H1 (cell line): ENCODE data around the gene EGR1. TPM values are rescaled to one million over a fixed set of nuclear protein-coding genes. Genes with fewer than 3 reads are reported as not detected.

Experiments
- CTCF ChIA-PET: fragments of 300-600 bp; sonication (Branson Sonifier 250); formaldehyde crosslinking; loops from one replicate; lab custom pipeline; 2021; ENCODE audit not compliant: partially characterized antibody; lab: Charles Lee
- POLR2A ChIA-PET: fragments of 300-600 bp; sonication (Branson Sonifier 250); formaldehyde crosslinking; loops from one replicate; lab custom pipeline; 2021; ENCODE audit warnings: inconsistent platforms; ENCODE audit not compliant: partially characterized antibody; lab: Charles Lee
- DNase-seq, 2 experiments: peaks; one replicate each; pipeline versions ENCODE4 v3.0.0 to v3.0.0-alpha.2; 2010 to 2022; ENCODE audit warnings: low spot score in 2 of 2, low read depth in 1 of 2, mixed read lengths in 1 of 2
- FAIRE-seq: peaks from 2 replicates; lab custom pipeline; 2011; peaks lifted over from hg19 to GRCh38; lab: Jason Lieb, UNC
- H2AFZ ChIP-seq: 2 replicates; pipeline ENCODE4 v1.8.1; 2012; ENCODE audit warnings: low read length, inconsistent platforms
- H2AK5ac ChIP-seq: 2 replicates; pipeline ENCODE4 v1.6.1; 2013; ENCODE audit warnings: low read depth, low read length
- H2BK120ac ChIP-seq: replicated peaks from 2 replicates; pipeline ENCODE3; 2013; ENCODE audit warnings: low read depth, low read length, inconsistent platforms
- H2BK12ac ChIP-seq: 2 replicates; pipeline ENCODE4 v1.6.1; 2013; ENCODE audit warnings: low read depth, low read length
- H2BK15ac ChIP-seq: 2 replicates; pipeline ENCODE4 v1.6.1; 2013; ENCODE audit warnings: low read length
- H2BK20ac ChIP-seq: 2 replicates; pipeline ENCODE4 v1.6.1; 2013; ENCODE audit warnings: low read length
- H2BK5ac ChIP-seq: 2 replicates; pipeline ENCODE4 v1.6.1; 2013; ENCODE audit warnings: low read depth, low read length
- H3K14ac ChIP-seq: 2 replicates; pipeline ENCODE4 v1.6.1; 2013; ENCODE audit warnings: inconsistent platforms; ENCODE audit not compliant: insufficient read length
- H3K18ac ChIP-seq: 2 replicates; pipeline ENCODE4 v1.6.1; 2013; ENCODE audit warnings: low read length; ENCODE audit errors: extremely low read depth
- H3K23ac ChIP-seq: 2 replicates; pipeline ENCODE4 v1.6.1; 2013; ENCODE audit warnings: inconsistent platforms; ENCODE audit not compliant: insufficient read length
- H3K23me2 ChIP-seq: 2 replicates; pipeline ENCODE4 v1.6.1; 2013; ENCODE audit warnings: low read depth, low read length
- H3K27ac ChIP-seq: 2 replicates; pipeline ENCODE4 v1.6.1; 2011; ENCODE audit warnings: low read depth, low read length, inconsistent platforms
- H3K27me3 ChIP-seq, 4 experiments: replicated peaks in 1 of 4; 1 replicate in 1 of 4; 2 replicates in 3 of 4; pipeline versions ENCODE4 v1.6.1 to v1.8.1; 2011 to 2013; ENCODE audit warnings: low read length in 3 of 4, mild to moderate bottlenecking in 3 of 4, inconsistent platforms in 2 of 4, mixed read lengths in 2 of 4, moderate library complexity in 1 of 4; ENCODE audit not compliant: control insufficient read depth in 3 of 4, insufficient read depth in 3 of 4; ENCODE audit errors: extremely low read depth in 1 of 4
- H3K36me3 ChIP-seq, 4 experiments: 2 replicates each; pipeline versions ENCODE4 v1.6.1 to v1.8.1; 2011 to 2013; ENCODE audit warnings: mild to moderate bottlenecking in 4 of 4, low read length in 3 of 4, moderate library complexity in 2 of 4, control low read depth in 1 of 4, inconsistent platforms in 1 of 4; ENCODE audit not compliant: insufficient read depth in 4 of 4, control insufficient read depth in 2 of 4
- H3K4ac ChIP-seq: replicated peaks from 2 replicates; pipeline ENCODE3; 2013; ENCODE audit warnings: low read length, low read depth, mixed read lengths, inconsistent platforms; ENCODE audit not compliant: insufficient read length
- H3K4me1 ChIP-seq, 4 experiments: replicated peaks in 1 of 4; 1 replicate in 1 of 4; 2 replicates in 3 of 4; pipeline versions ENCODE4 v1.6.1 to v1.8.1; 2011 to 2013; ENCODE audit warnings: low read length in 3 of 4, inconsistent platforms in 2 of 4, mixed read lengths in 1 of 4; ENCODE audit not compliant: insufficient read depth in 4 of 4, control insufficient read depth in 3 of 4
- H3K4me2 ChIP-seq, 2 experiments: 2 replicates each; pipeline versions ENCODE4 v1.6.1 to v1.8.1; 2011 to 2013; ENCODE audit warnings: low read depth in 2 of 2, low read length in 2 of 2, control low read depth in 1 of 2, inconsistent platforms in 1 of 2, mild to moderate bottlenecking in 1 of 2; ENCODE audit not compliant: insufficient read depth in 1 of 2
- H3K4me3 ChIP-seq, 4 experiments: fragments of 200-600, 300-600 bp in 1 of 4; sonication (generic), shearing (Covaris generic), sonication (Bioruptor Twin) in 1 of 4; 2 replicates each; pipeline versions ENCODE4 v1.5.1 to v1.8.1; 2011 to 2016; ENCODE audit warnings: low read length in 4 of 4, low read depth in 3 of 4, control low read depth in 2 of 4, inconsistent platforms in 2 of 4, mild to moderate bottlenecking in 2 of 4, mixed read lengths in 1 of 4, moderate library complexity in 1 of 4; ENCODE audit not compliant: insufficient read depth in 2 of 4; ENCODE audit errors: extremely low read depth in 1 of 4
- H3K56ac ChIP-seq: replicated peaks from 2 replicates; pipeline ENCODE3; 2013; ENCODE audit warnings: low read depth, mild to moderate bottlenecking, mixed read lengths, low read length, inconsistent platforms; ENCODE audit not compliant: insufficient read length
- H3K79me1 ChIP-seq: 2 replicates; pipeline ENCODE4 v1.6.1; 2013; ENCODE audit warnings: low read depth, low read length, control low read depth
- H3K79me2 ChIP-seq, 2 experiments: 2 replicates each; pipeline versions ENCODE4 v1.6.1 to v1.8.1; 2012 to 2013; ENCODE audit warnings: low read length in 2 of 2, mild to moderate bottlenecking in 2 of 2, inconsistent platforms in 1 of 2; ENCODE audit not compliant: insufficient read depth in 2 of 2, control insufficient read depth in 1 of 2
- H3K9ac ChIP-seq, 4 experiments: replicated peaks in 1 of 4; 1 replicate in 1 of 4; 2 replicates in 3 of 4; pipeline versions ENCODE4 v1.6.1 to v1.8.1; 2011 to 2013; ENCODE audit warnings: low read depth in 3 of 4, low read length in 3 of 4, control low read depth in 2 of 4, mild to moderate bottlenecking in 2 of 4, moderate library complexity in 2 of 4, inconsistent platforms in 1 of 4; ENCODE audit errors: extremely low read depth in 1 of 4
- H3K9me3 ChIP-seq, 2 experiments: 2 replicates each; pipeline versions ENCODE4 v1.6.1 to v1.8.1; 2012 to 2013; ENCODE audit warnings: mild to moderate bottlenecking in 2 of 2, moderate library complexity in 2 of 2, control low read depth in 1 of 2, inconsistent platforms in 1 of 2, low read depth in 1 of 2, low read length in 1 of 2, mixed read lengths in 1 of 2; ENCODE audit not compliant: insufficient read depth in 2 of 2
- H4K20me1 ChIP-seq, 2 experiments: replicated peaks in 1 of 2; 2 replicates each; pipeline versions ENCODE3 to v1.8.1; 2011 to 2013; ENCODE audit warnings: inconsistent platforms in 2 of 2, low read length in 2 of 2, mild to moderate bottlenecking in 1 of 2; ENCODE audit not compliant: insufficient read depth in 2 of 2, control insufficient read depth in 1 of 2
- H4K5ac ChIP-seq: 2 replicates; pipeline ENCODE4 v1.6.1; 2013; ENCODE audit warnings: low read length, low read depth, mixed read lengths, inconsistent platforms; ENCODE audit not compliant: insufficient read length
- H4K8ac ChIP-seq: 2 replicates; pipeline ENCODE4 v1.8.0; 2013; ENCODE audit warnings: mild to moderate bottlenecking, moderate library complexity, low read length, inconsistent platforms; ENCODE audit not compliant: insufficient read depth; ENCODE audit errors: extremely low read depth
- H4K91ac ChIP-seq: replicated peaks from 2 replicates; pipeline ENCODE3; 2013; ENCODE audit warnings: low read length, mixed read lengths, inconsistent platforms; ENCODE audit not compliant: insufficient read length
- CBX5 ChIP-seq: fragments of 300-800, 300-1000 bp; sonication (generic); IDR thresholded peaks from 2 replicates; pipeline ENCODE4 v1.7.1; 2016; ENCODE audit warnings: antibody characterized with exemption, low read length, low read depth
- EGR1 ChIP-seq: IDR thresholded peaks from 2 replicates; pipeline ENCODE4 v1.6.1; 2011; ENCODE audit warnings: low read depth, low read length, borderline replicate concordance
- JUN ChIP-seq: IDR thresholded peaks from 2 replicates; pipeline ENCODE4 v1.6.1; 2011; ENCODE audit warnings: low read depth, mild to moderate bottlenecking, improper control_type of control experiment, low read length
- KDM5A ChIP-seq: fragments of 200-600 bp; IDR thresholded peaks from 2 replicates; pipeline ENCODE4 v1.7.1; 2012; ENCODE audit warnings: mild to moderate bottlenecking, low read length, inconsistent platforms, mixed read lengths
- RAD21 ChIP-seq, 2 experiments: IDR thresholded peaks in 1 of 2; conservative IDR thresholded peaks in 1 of 2; 2 replicates each; pipeline ENCODE4 v1.6.1; 2011; ENCODE audit warnings: low read depth in 2 of 2, low read length in 2 of 2, improper control_type of control experiment in 1 of 2, inconsistent platforms in 1 of 2, mild to moderate bottlenecking in 1 of 2, moderate library complexity in 1 of 2
- SP2 ChIP-seq: IDR thresholded peaks from 2 replicates; pipeline ENCODE4 v1.6.1; 2012; ENCODE audit warnings: mild to moderate bottlenecking, low read length, inconsistent platforms
- TAF1 ChIP-seq: IDR thresholded peaks from 2 replicates; pipeline ENCODE4 v1.6.1; 2011; ENCODE audit warnings: mild to moderate bottlenecking, low read depth, low read length
- WGBS, 2 experiments: shearing (Covaris generic) in 1 of 2; methylation state at CpG; one replicate each; pipeline versions ENCODE4 v1.1.6 to v1.1.7; 2013 to 2015; ENCODE audit warnings: low lambda C conversion rate in 2 of 2, mixed read lengths in 2 of 2, inconsistent platforms in 1 of 2, low coverage in 1 of 2, missing lambda C conversion rate in 1 of 2; ENCODE audit not compliant: insufficient replicate concordance in 2 of 2, insufficient coverage in 1 of 2, insufficient read length in 1 of 2; ENCODE audit errors: extremely low coverage in 1 of 2, missing lambda C conversion rate in 1 of 2; 5-methylcytosine and 5-hydroxymethylcytosine counted together
- polyA plus RNA-seq, 7 experiments: library from polyadenylated mRNA; depleted of rRNA in 3 of 7; stranded (reverse) in 5 of 7; unstranded in 2 of 7; fragments of >200 nt in 5 of 7; fragments of 200-250 nt in 2 of 7; gene quantifications; 1 replicate in 5 of 7; 2 replicates in 1 of 7; 4 replicates in 1 of 7; pipeline versions ENCODE4 v1.2.1 to v1.2.3, GENCODE V29; 2011 to 2013; ENCODE audit warnings: missing spikeins in 2 of 7, mixed read lengths in 2 of 7
- total RNA-seq: library from RNA; stranded (reverse); fragmentation: NEBNext Ultra II Directional; extraction: Animal tissue kit (Norgen Biotek cat#: 25700); gene quantifications from 2 replicates; pipeline ENCODE4 v1.2.1, GENCODE V29; 2021

The EGR1 gene
- total and polyA plus RNA-seq, 2 of the 8 experiments (the other 6 are each of a cell fraction or from before 2014, with no cell fraction given): 16.2 to 35.5 TPM

GRCh38 chr5:138502121-138502520 is 36.8 kb downstream of the EGR1 start:
- H3K14ac ChIP-seq: no peak overlapping the region
- peaks cover 0 to 8% (median 5%) of the 10 kb centered on the region in 4 experiments; a peak in 3 of 8 replicates for H3K36me3 ChIP-seq
- no peak overlapping the region for H2BK12ac ChIP-seq
- 96% methylated on average over 4 of the region's 4 CpGs; no CpG with 5 or more reads in 1 of the 2 experiments for WGBS, 2 experiments
- H2BK20ac ChIP-seq: no peak overlapping the region
- no peaks in the 10 kb centered on the region for H3K79me1 ChIP-seq
- no peaks in the 10 kb centered on the region for H3K27me3 ChIP-seq
- no peak overlapping the region for H4K91ac ChIP-seq
- H3K4me1 ChIP-seq: no peaks in the 10 kb centered on the region
- no peak for TF ChIP-seq EGR1
- no peak for TF ChIP-seq JUN
- no peak for TF ChIP-seq CBX5
- no peak for TF ChIP-seq RAD21 (IDR thresholded peaks at IDR 0.05 in 1 of 2, conservative IDR thresholded peaks at IDR 0.05 in 1 of 2; ENCODE audit: low read depth in 2 of 2, low read length in 2 of 2)
- no peak for TF ChIP-seq SP2
- no peak for TF ChIP-seq KDM5A
- no peak for TF ChIP-seq TAF1
- no peak overlapping the region for H3K4me3 ChIP-seq
- H3K18ac ChIP-seq: no peak overlapping the region
- no peak overlapping the region for H3K56ac ChIP-seq
- H2BK15ac ChIP-seq: no peak overlapping the region
- H2BK5ac ChIP-seq: no peak overlapping the region
- no peak overlapping the region for H3K9ac ChIP-seq
- H3K23me2 ChIP-seq: no peaks in the 10 kb centered on the region
- H3K4me2 ChIP-seq: no peak overlapping the region
- FAIRE-seq: no peak
- POLR2A ChIA-PET: interaction anchor here (0.7 to 14.1 kb wide), 10 partner anchors 9 to 459 kb away, joined by 3 to 294 read pairs (median 6); partner anchors contain the start of genes EGR1 and REEP2
- no peak overlapping the region for H2AK5ac ChIP-seq
- DNase-seq: no peak
- no peak overlapping the region for H3K23ac ChIP-seq
- CTCF ChIA-PET: interaction anchor here (1.0 to 15.9 kb wide), 14 partner anchors 9 to 106 kb away, joined by 3 to 532 read pairs (median 5); partner anchors contain the start of gene EGR1
- H3K4ac ChIP-seq: no peak overlapping the region
- peaks cover 3 to 6% of the 10 kb centered on the region in 2 experiments for H4K20me1 ChIP-seq
- H4K5ac ChIP-seq: no peak overlapping the region
- no peak overlapping the region for H4K8ac ChIP-seq
- no peak overlapping the region for H3K27ac ChIP-seq
- no peak overlapping the region for H2AFZ ChIP-seq
- no peaks in the 10 kb centered on the region for H3K9me3 ChIP-seq
- H2BK120ac ChIP-seq: no peak overlapping the region
- no peaks in the 10 kb centered on the region for H3K79me2 ChIP-seq
